Adrenal gland (tissue), 5 donors: ENCODE results near the gene FAM83E.
A peak's percentile ranks its signal among the peaks of the same experiment; 100 is the strongest.

ENCODE experiments used
- CTCF ChIP-seq, 6 experiments: fragments of 450-650 bp in 4 of 6; fragments of 200-600 bp in 2 of 6; sonication (generic) in 1 of 6; IDR thresholded peaks; 1 replicate in 5 of 6; 2 replicates in 1 of 6; pipeline versions ENCODE4 v1.5.1 to v1.8.0; 2016 to 2021; ENCODE audit warnings: antibody characterized with exemption in 6 of 6, mild to moderate bottlenecking in 2 of 6, moderate library complexity in 1 of 6
- POLR2A ChIP-seq, 2 donors: fragments of 450-650 bp; IDR thresholded peaks; one replicate each; pipeline ENCODE4 v1.6.1; 2017; ENCODE audit warnings: antibody characterized with exemption in 2 of 2, mild to moderate bottlenecking in 2 of 2, moderate library complexity in 1 of 2
- donor health status: DM: no; HTN: no; CAD: no.

- TF ChIP-seq CTCF (IDR thresholded peaks at IDR 0.05) (peak in 2 of 6 experiments; percentile 14 to 35), POLR2A (IDR thresholded peaks at IDR 0.05) (peak; percentile 12 to 95)
Measured at GRCh38 chr19:48636859-48637448, 22.1 kb upstream of the FAM83E start, which contains the start of gene DBP.
